Esophagus (tissue), 2 donors: Measurements from ENCODE around the gene PDGFC. TPM values are rescaled to one million over a fixed set of nuclear protein-coding genes. Genes with fewer than 3 reads are reported as not detected.
"Not testable (repeated sequence)": the region's sequence is repeated elsewhere in the genome, so short reads cannot be mapped to it uniquely, and the experiment has no call there.

ENCODE experiments used
- H3K27ac ChIP-seq, 2 donors: one replicate each; pipeline ENCODE4 v1.5.1; 2013; ENCODE audit warnings: low read depth in 2 of 2, mild to moderate bottlenecking in 2 of 2, inconsistent platforms in 1 of 2, low read length in 1 of 2, moderate library complexity in 1 of 2
- H3K27me3 ChIP-seq, 2 donors: one replicate each; pipeline ENCODE4 v1.6.1; 2013; ENCODE audit warnings: low read length in 2 of 2, control low read depth in 1 of 2, mild to moderate bottlenecking in 1 of 2; ENCODE audit not compliant: insufficient read depth in 2 of 2, control insufficient read depth in 1 of 2
- H3K36me3 ChIP-seq, 2 donors: one replicate each; pipeline ENCODE4 v1.6.1; 2013; ENCODE audit warnings: low read length in 1 of 2; ENCODE audit not compliant: control insufficient read depth in 2 of 2, insufficient read depth in 2 of 2
- H3K4me1 ChIP-seq, 2 donors: one replicate each; pipeline ENCODE4 v1.6.1; 2013; ENCODE audit warnings: low read length in 1 of 2; ENCODE audit not compliant: control insufficient read depth in 2 of 2, insufficient read depth in 2 of 2
- H3K4me3 ChIP-seq, 2 donors: one replicate each; pipeline ENCODE4 v1.5.1; 2013; ENCODE audit warnings: low read length in 2 of 2, mild to moderate bottlenecking in 2 of 2, low read depth in 1 of 2, moderate library complexity in 1 of 2
- H3K9me3 ChIP-seq, 2 donors: one replicate each; pipeline ENCODE4 v1.6.1; 2013; ENCODE audit warnings: mild to moderate bottlenecking in 2 of 2, low read depth in 1 of 2, low read length in 1 of 2, moderate library complexity in 1 of 2; ENCODE audit not compliant: control insufficient read depth in 2 of 2, insufficient read depth in 1 of 2
- WGBS, 2 donors: extraction: QIAGEN DNeasy Blood & Tissue Kit; methylation state at CpG; one replicate each; pipeline ENCODE4 v1.1.7; 2013; 5-methylcytosine and 5-hydroxymethylcytosine counted together
- polyA plus RNA-seq, 2 donors: library from polyadenylated mRNA; stranded (reverse); fragments of 200-250 nt; gene quantifications; one replicate each; pipeline ENCODE4 v1.2.3, GENCODE V29; 2013
- donor health status: healthy with polysubstance abuse.
- donor health status: Bipolar disorder and iron deficiency.

The PDGFC gene
- polyA plus RNA-seq, 2 donors: 0.98 to 2.4 TPM

DNA sequence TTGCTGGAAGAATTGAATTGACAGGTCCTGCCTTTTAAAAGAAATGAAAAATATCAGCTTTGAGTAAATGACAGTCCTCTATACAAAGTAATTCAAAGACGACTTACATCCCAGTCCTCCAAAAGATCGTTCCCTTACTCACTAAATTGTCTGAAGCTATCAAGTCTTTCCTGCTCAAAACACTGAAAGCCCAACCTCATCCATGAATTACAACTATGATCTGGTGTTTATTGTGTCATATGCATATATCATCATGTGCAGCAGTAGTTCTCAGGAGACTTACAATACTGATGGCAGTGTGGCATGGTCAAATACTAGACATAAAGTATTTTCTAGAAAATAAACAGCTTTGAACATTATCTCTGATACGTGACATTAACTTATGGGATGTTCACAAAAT, 97.8 kb downstream of the PDGFC start:
- Histone ChIP-seq H3K27me3 (no peaks in the 10 kb centered on the region), H3K4me3 (no peak overlapping the region), H3K27ac (no peak overlapping the region), H3K4me1 (no peaks in the 10 kb centered on the region), H3K36me3 (no peaks in the 10 kb centered on the region), H3K9me3 (no peaks in the 10 kb centered on the region)
- WGBS, 2 donors: 89 to 90% methylated on average over 3 of the region's 3 CpGs

DNA sequence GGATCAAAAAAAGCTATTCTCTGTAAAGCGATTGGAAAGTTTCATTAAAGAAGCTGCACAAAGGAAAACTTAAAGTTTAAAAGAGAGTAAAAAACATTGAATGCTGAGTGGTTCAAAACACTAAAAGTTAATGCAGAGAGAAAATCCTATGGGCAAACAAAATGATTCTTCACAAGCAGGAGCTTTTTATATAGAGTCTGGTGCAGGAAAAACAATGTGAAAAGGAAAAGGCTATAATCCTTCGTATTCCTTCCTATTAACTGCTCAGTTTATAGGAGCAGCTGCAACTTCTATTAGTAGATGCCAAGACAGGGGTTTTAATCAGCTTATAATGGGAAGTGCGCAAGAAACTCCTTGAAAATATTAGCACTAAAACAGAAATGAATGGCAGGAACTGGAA, 100.7 kb downstream of the PDGFC start:
- H3K4me1 ChIP-seq: no peaks in the 10 kb centered on the region
- no peak overlapping the region for H3K27ac ChIP-seq
- H3K27me3 ChIP-seq: no peaks in the 10 kb centered on the region
- H3K9me3 ChIP-seq: no peaks in the 10 kb centered on the region
- no peaks in the 10 kb centered on the region for H3K36me3 ChIP-seq
- WGBS, 2 donors: 75 to 81% methylated on average over 3 of the region's 3 CpGs
- no peak overlapping the region for H3K4me3 ChIP-seq

DNA sequence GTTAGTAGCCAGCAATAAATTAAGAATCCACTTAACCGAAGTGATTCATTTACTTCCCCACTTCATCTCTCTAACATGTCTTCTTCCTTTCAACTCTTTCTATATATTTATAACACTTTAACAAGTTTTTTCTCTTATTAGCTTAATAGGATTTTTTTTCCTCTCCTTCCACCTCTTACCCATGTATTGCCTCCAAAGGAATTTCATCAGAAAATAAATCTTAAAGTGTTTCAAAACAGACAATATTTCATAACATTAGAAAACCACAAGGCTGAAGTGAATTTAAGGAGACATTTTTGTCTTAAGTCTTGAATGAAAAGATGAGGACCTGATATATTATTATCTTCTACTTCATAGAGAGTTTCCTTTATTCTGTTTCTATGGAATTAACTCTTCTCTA, 101.5 kb downstream of the PDGFC start:
- no peaks in the 10 kb centered on the region for H3K27me3 ChIP-seq
- H3K4me3 ChIP-seq: no peak overlapping the region
- H3K9me3 ChIP-seq: no peaks in the 10 kb centered on the region
- no peaks in the 10 kb centered on the region for H3K4me1 ChIP-seq
- no peak overlapping the region for H3K27ac ChIP-seq
- H3K36me3 ChIP-seq: no peaks in the 10 kb centered on the region
- WGBS, 2 donors: 71 to 74% methylated on average over 1 of the region's 1 CpG

DNA sequence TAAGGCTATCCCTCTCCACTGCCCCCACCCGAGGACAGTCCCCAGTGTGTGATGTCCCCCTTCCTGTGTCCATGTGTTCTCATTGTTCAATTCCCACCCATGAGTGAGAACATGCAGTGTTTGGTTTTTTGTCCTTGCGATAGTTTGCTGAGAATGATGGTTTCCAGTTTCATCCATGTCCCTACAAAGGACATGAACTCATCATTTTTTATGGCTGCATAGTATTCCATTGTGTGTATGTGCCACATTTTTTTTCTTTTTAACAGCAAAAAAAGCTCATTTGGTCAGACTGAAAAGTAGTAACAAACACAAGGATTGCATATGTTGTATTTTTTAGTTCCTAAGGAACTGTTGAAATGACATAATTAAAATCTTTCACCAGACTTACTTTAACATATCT, 105.5 kb downstream of the PDGFC start:
- H3K27me3 ChIP-seq, H3K9me3 ChIP-seq, H3K4me3 ChIP-seq, H3K4me1 ChIP-seq, H3K27ac ChIP-seq, H3K36me3 ChIP-seq: not testable (repeated sequence)
- 84 to 88% methylated on average over 1 to 2 of the region's 2 CpGs for WGBS, 2 donors

DNA sequence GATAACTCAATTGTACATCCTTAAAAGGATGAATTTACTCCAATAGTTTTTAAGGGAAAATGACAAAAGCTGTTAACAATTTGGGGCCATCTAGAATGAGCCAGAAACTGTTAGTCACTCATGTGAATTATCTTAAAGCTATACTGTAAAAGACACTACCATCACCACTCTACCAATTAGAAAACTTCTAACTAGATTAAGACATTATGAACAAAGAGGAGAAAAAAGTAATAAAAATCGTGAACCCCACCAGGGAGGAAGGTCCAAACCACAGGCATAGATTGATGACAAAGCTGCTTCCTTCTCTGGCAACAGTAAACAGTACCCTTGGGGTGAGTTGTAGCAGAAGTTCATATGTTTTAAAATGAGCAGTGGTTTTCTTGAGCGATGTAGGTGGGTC, 106.1 kb downstream of the PDGFC start:
- no peak overlapping the region for H3K27ac ChIP-seq
- H3K4me3 ChIP-seq: no peak overlapping the region
- WGBS, 2 donors: 70 to 73% methylated on average over 2 of the region's 2 CpGs
- no peaks in the 10 kb centered on the region for H3K9me3 ChIP-seq
- H3K36me3 ChIP-seq: no peaks in the 10 kb centered on the region
- no peaks in the 10 kb centered on the region for H3K4me1 ChIP-seq
- no peaks in the 10 kb centered on the region for H3K27me3 ChIP-seq

DNA sequence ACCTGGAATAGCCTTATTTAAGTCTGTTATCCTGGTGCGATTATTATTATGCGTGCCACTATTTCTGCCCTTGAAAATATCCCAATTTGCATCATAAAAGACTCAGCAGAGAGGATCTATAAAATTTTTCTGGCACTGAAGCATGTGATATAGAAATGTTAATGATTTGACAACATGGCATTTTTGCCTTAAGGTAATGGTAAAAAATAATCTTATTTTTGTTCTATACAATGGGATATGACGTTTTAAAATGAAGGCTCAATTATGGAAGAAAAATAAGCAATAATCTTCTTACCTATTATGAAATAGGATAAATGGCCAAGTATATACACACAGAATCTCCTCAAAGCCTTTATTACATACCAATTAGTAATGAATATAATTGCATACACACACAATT, 113.5 kb downstream of the PDGFC start:
- H3K4me3 ChIP-seq: no peak overlapping the region
- WGBS, 2 donors: 86 to 91% methylated on average over 3 of the region's 3 CpGs

DNA sequence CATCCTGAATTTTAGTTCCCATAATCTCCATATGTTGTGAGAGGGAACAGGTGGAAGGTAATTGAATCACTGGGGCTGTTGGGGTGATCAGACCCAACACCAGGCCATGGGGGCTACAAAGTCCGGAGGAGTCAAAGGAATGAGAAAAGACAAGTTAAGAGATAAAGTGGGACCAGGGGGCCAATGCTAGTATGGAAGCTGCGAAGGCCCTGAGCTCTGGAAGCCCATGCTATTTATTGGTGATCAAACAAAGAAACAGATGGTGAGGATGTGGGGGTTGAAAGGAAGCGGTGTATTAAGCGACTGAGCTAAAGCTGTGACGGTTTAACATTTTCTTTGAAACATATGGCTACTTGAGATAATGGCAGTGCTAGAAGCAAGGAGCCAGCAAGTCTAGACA, 132.8 kb downstream of the PDGFC start:
- Histone ChIP-seq H3K4me3 (no peak overlapping the region), H3K9me3 (peaks cover 0 to 9% of the 10 kb centered on the region in 2 donors), H3K36me3 (no peaks in the 10 kb centered on the region), H3K27me3 (no peaks in the 10 kb centered on the region), H3K4me1 (no peaks in the 10 kb centered on the region), H3K27ac (no peak overlapping the region)
- WGBS, 2 donors: 94% methylated on average over 5 of the region's 5 CpGs

More for the DNA sequence above, 113.5 kb downstream of the PDGFC start:
- H3K36me3 ChIP-seq: no peaks in the 10 kb centered on the region
- H3K27ac ChIP-seq: no peak overlapping the region
- H3K4me1 ChIP-seq: no peaks in the 10 kb centered on the region
- no peaks in the 10 kb centered on the region for H3K9me3 ChIP-seq
- no peaks in the 10 kb centered on the region for H3K27me3 ChIP-seq

DNA sequence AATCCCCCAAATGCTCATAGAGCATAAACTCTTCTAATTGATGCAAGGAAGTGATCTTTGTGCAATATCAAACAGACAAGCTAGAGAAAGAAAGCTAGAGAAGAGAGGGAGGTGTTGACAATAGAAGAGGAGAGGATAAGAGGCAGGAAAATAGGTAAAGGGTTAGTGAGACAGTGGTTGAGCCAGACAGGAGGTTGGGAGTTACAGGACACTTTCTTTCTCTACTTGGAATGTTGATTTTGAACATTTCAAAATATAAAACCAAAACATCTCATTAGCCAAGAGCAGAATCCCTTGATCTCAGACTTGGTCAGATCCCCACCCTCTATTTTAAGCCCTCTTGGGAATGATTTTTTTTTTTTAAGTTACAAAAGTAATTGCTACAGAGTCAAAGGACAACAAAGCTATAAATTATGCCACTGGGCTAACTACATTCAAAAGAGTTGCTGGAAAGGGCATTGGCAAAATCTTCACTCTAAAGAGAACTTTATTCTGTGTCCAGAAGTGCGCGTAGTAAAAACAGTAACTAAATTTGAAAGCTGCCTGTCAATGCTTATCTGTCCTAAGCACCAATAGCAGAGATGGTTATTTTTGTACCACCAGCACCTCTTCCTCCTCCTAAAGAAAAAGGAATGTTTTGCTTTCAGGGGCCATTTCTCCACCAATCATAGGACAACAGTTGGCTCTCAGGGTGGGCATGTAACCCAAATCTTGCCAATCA, 133.8 kb downstream of the PDGFC start:
- Histone ChIP-seq H3K4me3 (no peak overlapping the region), H3K27me3 (no peaks in the 10 kb centered on the region), H3K36me3 (no peaks in the 10 kb centered on the region), H3K9me3 (peaks cover 0 to 9% of the 10 kb centered on the region in 2 donors), H3K27ac (no peak overlapping the region), H3K4me1 (no peaks in the 10 kb centered on the region)
- 85 to 89% methylated on average over 2 of the region's 2 CpGs for WGBS, 2 donors

DNA sequence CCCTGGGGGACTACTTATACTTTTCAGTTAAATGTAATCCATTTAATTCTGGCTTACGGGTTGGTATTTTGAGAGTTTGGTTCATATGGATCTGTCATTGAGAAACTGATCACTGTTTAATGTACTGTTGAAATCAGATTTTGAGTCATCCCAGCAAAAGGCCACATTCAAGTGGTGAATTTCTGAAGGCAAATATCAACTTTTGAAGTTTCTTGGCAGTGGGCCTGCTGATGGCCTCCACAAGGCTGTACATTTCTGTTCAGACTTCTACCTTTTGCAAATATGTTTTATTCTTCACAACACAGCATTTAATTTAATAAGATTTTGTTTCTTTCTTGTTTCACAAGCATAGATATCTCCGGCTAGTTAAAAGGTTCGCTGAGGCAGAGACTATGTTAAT, 138.7 kb downstream of the PDGFC start:
- H3K4me3 ChIP-seq: no peak overlapping the region
- no peaks in the 10 kb centered on the region for H3K4me1 ChIP-seq
- no peak overlapping the region for H3K27ac ChIP-seq
- H3K27me3 ChIP-seq: no peaks in the 10 kb centered on the region
- no peaks in the 10 kb centered on the region for H3K36me3 ChIP-seq
- no peaks in the 10 kb centered on the region for H3K9me3 ChIP-seq
- 96 to 97% methylated on average over 3 of the region's 3 CpGs for WGBS, 2 donors

DNA sequence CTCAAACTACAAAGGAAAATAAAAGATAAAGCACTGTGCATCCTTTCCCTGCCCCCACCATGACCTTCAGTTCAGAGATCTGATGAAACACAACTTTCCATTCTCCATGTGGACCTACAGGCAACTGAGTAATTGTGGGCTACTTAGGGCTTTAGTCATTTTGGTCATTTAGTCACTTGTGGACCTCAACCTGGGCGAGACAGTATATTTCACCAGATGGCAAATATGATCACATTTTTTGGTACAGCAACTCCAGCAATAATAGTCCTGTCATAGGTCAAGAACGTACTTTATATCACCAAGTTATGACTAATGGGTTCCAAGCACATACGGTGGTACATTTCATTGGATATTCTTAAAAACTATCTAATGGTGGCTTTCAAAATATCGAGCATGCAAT, 141.2 kb downstream of the PDGFC start:
- WGBS, 2 donors: 94 to 96% methylated on average over 4 of the region's 4 CpGs
- Histone ChIP-seq H3K4me3 (no peak overlapping the region), H3K36me3 (no peaks in the 10 kb centered on the region), H3K27me3 (no peaks in the 10 kb centered on the region), H3K9me3 (no peaks in the 10 kb centered on the region), H3K27ac (no peak overlapping the region), H3K4me1 (no peaks in the 10 kb centered on the region)
